Stomach (tissue), 4 donors: ENCODE results near the gene MTX1.

Experiments used
- CTCF ChIP-seq, 7 experiments: fragments of 450-650 bp in 4 of 7; fragments of 200-600 bp in 3 of 7; sonication (generic) in 3 of 7; IDR thresholded peaks; one replicate each; pipeline ENCODE4 v1.5.1; 2016 to 2019; ENCODE audit warnings: antibody characterized with exemption in 7 of 7, control low read depth in 2 of 7, mild to moderate bottlenecking in 1 of 7
- POLR2A ChIP-seq, 4 donors: fragments of 450-650 bp; IDR thresholded peaks; one replicate each; pipeline ENCODE4 v1.6.1; 2016; ENCODE audit warnings: antibody characterized with exemption in 4 of 4, control low read depth in 2 of 4, mild to moderate bottlenecking in 1 of 4, moderate library complexity in 1 of 4
- POLR2AphosphoS5 ChIP-seq, 3 donors: sonication (generic); formaldehyde crosslinking; IDR thresholded peaks; one replicate each; pipeline ENCODE4 v1.6.1; 2016; ENCODE audit warnings: antibody characterized with exemption in 3 of 3

- TF ChIP-seq POLR2AphosphoS5 (IDR thresholded peaks at IDR 0.05) (no peak), CTCF (IDR thresholded peaks at IDR 0.05) (no peak), POLR2A (IDR thresholded peaks at IDR 0.05) (no peak)
Measured at GRCh38 chr1:155198547-155198906, 10.0 kb upstream of the MTX1 start.
